Measurements from ENCODE around the gene TEX22.

TEX22 gene

GRCh38 chr14:105433161-105433605 lies 34.8 kb downstream of the TEX22 start:
- H3K27ac ChIP-seq = no peak overlapping the region
- TF ChIP-seq CTCF (conservative IDR thresholded peaks at IDR 0.05) = no peak

DNA sequence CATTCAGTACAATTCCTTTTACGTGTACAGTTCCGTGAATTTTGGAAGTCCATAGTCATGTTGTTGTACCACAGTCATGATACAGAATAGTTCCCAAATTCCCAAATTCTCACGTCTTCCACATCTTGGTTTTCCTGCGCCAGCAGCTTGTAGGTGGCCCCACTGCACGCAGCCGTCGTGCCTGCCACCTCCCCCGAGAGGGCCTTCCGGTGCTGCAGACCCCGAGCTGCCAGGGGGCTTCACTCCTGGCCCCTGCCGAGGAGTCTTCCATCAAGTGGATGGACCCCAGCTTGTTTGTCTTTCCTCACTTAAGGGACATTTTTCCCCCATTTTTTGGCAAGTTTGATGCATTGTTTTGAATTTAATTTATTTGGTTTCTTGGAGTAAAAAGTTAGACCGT lies 38.1 kb downstream of the TEX22 start:
- no peak for TF ChIP-seq CTCF (conservative IDR thresholded peaks at IDR 0.05)
- H3K27ac ChIP-seq = no peak overlapping the region

- no peak overlapping the region for H3K27ac ChIP-seq
- no peak for TF ChIP-seq CTCF (conservative IDR thresholded peaks at IDR 0.05)
These were observed 38.8 kb downstream of the TEX22 start for GRCh38 chr14:105436891-105437722.

DNA sequence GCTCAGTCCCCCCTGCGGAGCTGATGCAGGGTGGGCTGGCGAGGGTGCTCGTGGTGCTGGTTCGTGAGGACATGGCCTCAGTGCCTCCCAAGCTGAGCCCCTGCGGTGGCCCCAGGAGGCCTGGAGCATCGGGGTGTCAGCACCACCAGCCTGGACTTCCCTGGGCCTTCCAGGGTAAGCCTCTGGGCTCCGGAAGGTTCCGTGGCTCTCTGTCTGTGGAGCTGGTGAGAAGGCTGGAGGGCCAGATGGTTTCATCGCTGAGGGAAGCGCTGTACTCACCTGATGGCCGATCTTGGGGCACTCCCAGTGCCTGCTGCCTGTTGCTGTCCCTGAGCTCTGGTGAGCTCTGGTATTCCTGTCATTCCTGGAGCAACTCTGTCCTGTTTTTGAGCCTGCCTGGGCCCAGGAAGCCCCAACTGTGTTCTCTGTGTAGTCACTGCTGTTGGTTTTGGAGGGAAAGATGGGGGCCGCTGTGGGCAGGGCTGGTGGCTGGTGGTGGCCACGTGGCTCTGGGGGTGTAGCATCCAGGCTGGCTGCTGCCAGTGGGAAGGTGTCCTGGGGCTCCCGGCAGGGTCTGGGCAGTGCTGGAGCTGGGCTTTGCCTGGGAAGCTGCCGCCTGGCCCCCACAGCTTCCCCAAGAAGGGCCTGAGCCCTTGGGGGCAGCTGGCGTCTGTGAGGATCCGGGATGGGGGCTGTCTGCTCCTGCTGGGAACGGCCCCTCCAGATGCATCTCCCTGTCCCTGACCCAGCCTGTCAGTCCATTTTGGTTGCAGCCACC lies 39.6 kb downstream of the TEX22 start:
- TF ChIP-seq CTCF (conservative IDR thresholded peaks at IDR 0.05) = no peak
- H3K27ac ChIP-seq = no peak overlapping the region

GRCh38 chr14:105439179-105439578 lies 40.8 kb downstream of the TEX22 start:
- no peak overlapping the region for H3K27ac ChIP-seq
- TF ChIP-seq CTCF (conservative IDR thresholded peaks at IDR 0.05) = no peak

DNA sequence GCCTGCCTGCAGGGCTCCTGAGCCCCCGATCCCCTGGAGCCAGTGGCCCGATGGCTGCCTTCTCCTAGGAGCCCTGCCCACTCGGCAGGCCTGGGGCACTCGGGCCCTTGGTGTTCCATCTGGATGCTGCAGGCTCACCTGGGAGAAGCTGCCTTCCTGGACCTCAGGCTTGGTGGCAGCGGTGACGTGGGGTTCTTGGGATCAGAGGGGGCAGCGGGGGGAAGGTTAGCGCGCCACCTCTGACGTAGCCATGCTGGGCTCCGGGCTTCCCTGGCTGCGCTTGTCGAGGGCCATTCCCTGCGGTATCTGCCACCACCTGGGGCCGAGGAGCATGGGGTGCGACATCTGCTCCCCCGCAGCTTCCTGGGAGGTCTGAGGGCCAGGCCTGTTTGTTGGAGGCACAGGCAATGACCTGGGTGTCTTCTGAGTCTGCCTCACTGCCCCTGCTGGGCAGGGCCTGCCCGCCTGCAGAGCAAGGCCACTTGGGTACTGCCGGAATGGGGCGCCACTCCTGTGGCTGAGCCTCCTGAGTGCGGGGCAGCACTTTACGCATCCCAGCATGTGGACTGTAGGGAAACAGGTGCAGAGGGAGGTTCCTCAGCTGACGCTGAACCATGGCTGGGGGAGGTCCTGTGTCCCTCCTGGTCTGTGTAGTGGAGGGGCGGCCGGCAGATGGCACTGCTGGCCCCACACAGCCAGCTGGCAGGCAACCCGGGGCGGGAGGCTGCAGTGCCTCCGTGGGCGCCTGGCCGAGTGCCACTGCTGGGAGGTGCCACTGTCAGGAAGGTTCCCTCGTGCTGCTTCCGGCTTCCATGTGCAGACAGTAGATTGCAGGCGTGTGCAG lies 41.6 kb downstream of the TEX22 start:
- TF ChIP-seq CTCF (conservative IDR thresholded peaks at IDR 0.05) = peak; percentile 68
- H3K27ac ChIP-seq = 0 out of 2 replicates have a peak overlapping the region, but pooled peaks have one; percentile 13

DNA sequence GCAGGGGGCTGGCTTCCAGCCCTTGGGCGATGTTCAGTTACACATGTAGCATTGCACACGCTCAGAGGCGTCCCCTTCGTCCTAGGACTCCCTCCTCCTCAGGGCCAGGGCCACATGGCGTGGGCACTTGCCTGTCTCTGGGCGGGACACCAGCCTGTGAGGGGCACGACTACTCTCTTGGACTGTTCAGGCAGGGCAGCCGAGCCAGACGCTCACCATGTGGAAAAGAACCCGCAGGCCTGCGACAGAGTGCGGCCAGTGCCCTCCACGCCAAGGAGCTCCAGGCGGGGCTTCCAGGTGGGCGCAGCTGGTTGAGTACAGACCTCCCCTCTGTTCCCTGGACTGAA lies 42.2 kb downstream of the TEX22 start:
- peak; percentile 12; the same call in 1 of the 2 replicates for TF ChIP-seq CTCF (conservative IDR thresholded peaks at IDR 0.05)
- H3K27ac ChIP-seq = 0 out of 2 replicates have a peak overlapping the region, but pooled peaks have one; percentile 13

Measured in VCaP (cell line).